ENCODE measurements around the gene PTPRD.

- TF ChIP-seq POLR2A (IDR thresholded peaks at IDR 0.05; ENCODE audit: borderline replicate concordance, extremely low read depth, insufficient read depth, insufficient read length): no peak
- TF ChIP-seq, protein P1, sequence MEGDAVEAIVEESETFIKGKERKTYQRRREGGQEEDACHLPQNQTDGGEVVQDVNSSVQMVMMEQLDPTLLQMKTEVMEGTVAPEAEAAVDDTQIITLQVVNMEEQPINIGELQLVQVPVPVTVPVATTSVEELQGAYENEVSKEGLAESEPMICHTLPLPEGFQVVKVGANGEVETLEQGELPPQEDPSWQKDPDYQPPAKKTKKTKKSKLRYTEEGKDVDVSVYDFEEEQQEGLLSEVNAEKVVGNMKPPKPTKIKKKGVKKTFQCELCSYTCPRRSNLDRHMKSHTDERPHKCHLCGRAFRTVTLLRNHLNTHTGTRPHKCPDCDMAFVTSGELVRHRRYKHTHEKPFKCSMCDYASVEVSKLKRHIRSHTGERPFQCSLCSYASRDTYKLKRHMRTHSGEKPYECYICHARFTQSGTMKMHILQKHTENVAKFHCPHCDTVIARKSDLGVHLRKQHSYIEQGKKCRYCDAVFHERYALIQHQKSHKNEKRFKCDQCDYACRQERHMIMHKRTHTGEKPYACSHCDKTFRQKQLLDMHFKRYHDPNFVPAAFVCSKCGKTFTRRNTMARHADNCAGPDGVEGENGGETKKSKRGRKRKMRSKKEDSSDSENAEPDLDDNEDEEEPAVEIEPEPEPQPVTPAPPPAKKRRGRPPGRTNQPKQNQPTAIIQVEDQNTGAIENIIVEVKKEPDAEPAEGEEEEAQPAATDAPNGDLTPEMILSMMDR (IDR thresholded peaks at IDR 0.05 in 2 of 3, conservative IDR thresholded peaks at IDR 0.05 in 1 of 3; ENCODE audit: borderline replicate concordance in 1 of 3, insufficient read depth in 1 of 3, low read depth in 2 of 3, low read length in 2 of 3): no peak
- no peak for TF ChIP-seq ZFX (IDR thresholded peaks at IDR 0.05)
- TF ChIP-seq, protein P2, sequence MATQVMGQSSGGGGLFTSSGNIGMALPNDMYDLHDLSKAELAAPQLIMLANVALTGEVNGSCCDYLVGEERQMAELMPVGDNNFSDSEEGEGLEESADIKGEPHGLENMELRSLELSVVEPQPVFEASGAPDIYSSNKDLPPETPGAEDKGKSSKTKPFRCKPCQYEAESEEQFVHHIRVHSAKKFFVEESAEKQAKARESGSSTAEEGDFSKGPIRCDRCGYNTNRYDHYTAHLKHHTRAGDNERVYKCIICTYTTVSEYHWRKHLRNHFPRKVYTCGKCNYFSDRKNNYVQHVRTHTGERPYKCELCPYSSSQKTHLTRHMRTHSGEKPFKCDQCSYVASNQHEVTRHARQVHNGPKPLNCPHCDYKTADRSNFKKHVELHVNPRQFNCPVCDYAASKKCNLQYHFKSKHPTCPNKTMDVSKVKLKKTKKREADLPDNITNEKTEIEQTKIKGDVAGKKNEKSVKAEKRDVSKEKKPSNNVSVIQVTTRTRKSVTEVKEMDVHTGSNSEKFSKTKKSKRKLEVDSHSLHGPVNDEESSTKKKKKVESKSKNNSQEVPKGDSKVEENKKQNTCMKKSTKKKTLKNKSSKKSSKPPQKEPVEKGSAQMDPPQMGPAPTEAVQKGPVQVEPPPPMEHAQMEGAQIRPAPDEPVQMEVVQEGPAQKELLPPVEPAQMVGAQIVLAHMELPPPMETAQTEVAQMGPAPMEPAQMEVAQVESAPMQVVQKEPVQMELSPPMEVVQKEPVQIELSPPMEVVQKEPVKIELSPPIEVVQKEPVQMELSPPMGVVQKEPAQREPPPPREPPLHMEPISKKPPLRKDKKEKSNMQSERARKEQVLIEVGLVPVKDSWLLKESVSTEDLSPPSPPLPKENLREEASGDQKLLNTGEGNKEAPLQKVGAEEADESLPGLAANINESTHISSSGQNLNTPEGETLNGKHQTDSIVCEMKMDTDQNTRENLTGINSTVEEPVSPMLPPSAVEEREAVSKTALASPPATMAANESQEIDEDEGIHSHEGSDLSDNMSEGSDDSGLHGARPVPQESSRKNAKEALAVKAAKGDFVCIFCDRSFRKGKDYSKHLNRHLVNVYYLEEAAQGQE (IDR thresholded peaks at IDR 0.05; ENCODE audit: low read depth): no peak
- TF ChIP-seq ZNF274 (IDR thresholded peaks at IDR 0.05; ENCODE audit: low read depth, low read length): no peak
- TF ChIP-seq EZH2phosphoT487 (IDR thresholded peaks at IDR 0.05; ENCODE audit: borderline replicate concordance): no peak
- TF ChIP-seq CEBPB (IDR thresholded peaks at IDR 0.05; ENCODE audit: low read depth): no peak
- TF ChIP-seq MAX (IDR thresholded peaks at IDR 0.05): no peak
- TF ChIP-seq ELF1 (IDR thresholded peaks at IDR 0.05; ENCODE audit: borderline replicate concordance, low read depth): no peak
- no peak for TF ChIP-seq JUND (IDR thresholded peaks at IDR 0.05)
- no peak for TF ChIP-seq POLR2AphosphoS5 (IDR thresholded peaks at IDR 0.05; ENCODE audit: low read depth, low read length)
- TF ChIP-seq FOSL1 (IDR thresholded peaks at IDR 0.05; ENCODE audit: low read depth): no peak
- TF ChIP-seq, protein P3, sequence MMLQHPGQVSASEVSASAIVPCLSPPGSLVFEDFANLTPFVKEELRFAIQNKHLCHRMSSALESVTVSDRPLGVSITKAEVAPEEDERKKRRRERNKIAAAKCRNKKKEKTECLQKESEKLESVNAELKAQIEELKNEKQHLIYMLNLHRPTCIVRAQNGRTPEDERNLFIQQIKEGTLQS (IDR thresholded peaks at IDR 0.05): no peak
- TF ChIP-seq SIN3A (IDR thresholded peaks at IDR 0.05; ENCODE audit: low read depth): no peak
Measured at GRCh38 chr9:8879284-8879683, 1733.5 kb downstream of the PTPRD start.
